GM18508 (cell line): ENCODE results near the gene CLSTN2.

ENCODE experiments used
- ATAC-seq: cut with Tn5 transposase; IDR thresholded peaks from one replicate; pipeline ENCODE4 v1.9.1; 2021; ENCODE audit warnings: moderate number of reproducible peaks; ENCODE audit not compliant: insufficient read depth, unreplicated experiment

The CLSTN2 gene

GRCh38 chr3:140358686-140359085 lies 423.7 kb downstream of the CLSTN2 start:
- ATAC-seq: no peak

GRCh38 chr3:140359233-140359995 lies 424.4 kb downstream of the CLSTN2 start:
- ATAC-seq: no peak

- no peak for ATAC-seq
Measured at GRCh38 chr3:140360332-140360731, 425.3 kb downstream of the CLSTN2 start.

- no peak for ATAC-seq
Measured at GRCh38 chr3:140363801-140364200, 428.8 kb downstream of the CLSTN2 start.

GRCh38 chr3:140365872-140366697 lies 431.1 kb downstream of the CLSTN2 start:
- ATAC-seq: no peak

GRCh38 chr3:140368223-140368811 lies 433.3 kb downstream of the CLSTN2 start:
- no peak for ATAC-seq

GRCh38 chr3:140370686-140371085 lies 435.7 kb downstream of the CLSTN2 start:
- ATAC-seq: no peak

- no peak for ATAC-seq
Measured at GRCh38 chr3:140373234-140373633, 438.2 kb downstream of the CLSTN2 start.

GRCh38 chr3:140375002-140375401 lies 440.0 kb downstream of the CLSTN2 start:
- ATAC-seq: no peak

GRCh38 chr3:140376136-140376889 lies 441.3 kb downstream of the CLSTN2 start:
- no peak for ATAC-seq

GRCh38 chr3:140377644-140378043 lies 442.7 kb downstream of the CLSTN2 start:
- ATAC-seq: no peak

- no peak for ATAC-seq
Measured at GRCh38 chr3:140378571-140379340, 443.8 kb downstream of the CLSTN2 start.

GRCh38 chr3:140384028-140384771 lies 449.2 kb downstream of the CLSTN2 start:
- ATAC-seq: no peak

GRCh38 chr3:140384876-140385275 lies 449.9 kb downstream of the CLSTN2 start:
- no peak for ATAC-seq

- ATAC-seq: no peak
Measured at GRCh38 chr3:140386357-140387100, 451.5 kb downstream of the CLSTN2 start.

- no peak for ATAC-seq
Measured at GRCh38 chr3:140387244-140387643, 452.3 kb downstream of the CLSTN2 start.

- ATAC-seq: no peak
Measured at GRCh38 chr3:140388202-140388922, 453.4 kb downstream of the CLSTN2 start.

GRCh38 chr3:140391061-140391460 lies 456.1 kb downstream of the CLSTN2 start:
- no peak for ATAC-seq
